Measurements from ENCODE around the gene RALY. TPM values are rescaled to one million over a fixed set of nuclear protein-coding genes. Genes with fewer than 3 reads are reported as not detected.
A peak's percentile ranks its signal among the peaks of the same experiment; 100 is the strongest.

Gene RALY
- total RNA-seq, 1 donor from 2014 or later, result 94.6 TPM

DNA sequence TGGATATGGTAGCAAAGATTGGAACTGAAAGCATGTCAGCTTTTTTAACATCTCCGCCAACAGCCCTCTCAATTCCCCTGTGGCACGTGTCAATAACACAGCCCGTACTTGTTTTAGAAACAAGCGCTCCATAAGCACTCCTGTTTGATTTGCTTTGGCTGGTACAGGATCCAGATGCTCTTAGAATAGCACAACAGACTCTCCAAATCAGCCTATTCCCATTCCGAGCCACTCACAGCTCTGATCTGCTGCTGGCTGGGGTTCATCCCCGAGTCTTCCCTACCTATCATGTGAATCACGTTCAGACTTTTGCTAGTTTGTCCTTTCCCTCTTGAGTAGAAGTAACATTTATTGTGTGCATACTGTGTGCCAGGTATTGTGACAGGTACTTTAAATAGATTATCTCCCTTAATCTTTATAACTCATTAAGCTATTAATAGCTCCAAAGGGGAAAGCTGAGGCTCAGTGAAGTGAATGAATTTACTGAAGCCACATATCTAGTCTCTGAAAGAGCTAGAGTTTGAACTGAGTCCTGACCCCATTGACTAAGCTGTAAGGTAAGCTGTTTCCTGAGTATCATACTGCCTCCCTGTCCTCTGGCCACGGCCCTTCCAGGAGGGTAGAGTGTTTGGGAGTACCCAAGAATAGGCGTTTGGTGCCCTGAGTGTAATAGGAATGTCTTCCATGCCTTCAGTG, 46.7 kb downstream of the RALY start:
- intact Hi-C loops (cut with DNase I), result no loop called here
- no peak for DNase-seq (ENCODE audit: low spot score)
- peak; percentile 31 for ATAC-seq

DNA sequence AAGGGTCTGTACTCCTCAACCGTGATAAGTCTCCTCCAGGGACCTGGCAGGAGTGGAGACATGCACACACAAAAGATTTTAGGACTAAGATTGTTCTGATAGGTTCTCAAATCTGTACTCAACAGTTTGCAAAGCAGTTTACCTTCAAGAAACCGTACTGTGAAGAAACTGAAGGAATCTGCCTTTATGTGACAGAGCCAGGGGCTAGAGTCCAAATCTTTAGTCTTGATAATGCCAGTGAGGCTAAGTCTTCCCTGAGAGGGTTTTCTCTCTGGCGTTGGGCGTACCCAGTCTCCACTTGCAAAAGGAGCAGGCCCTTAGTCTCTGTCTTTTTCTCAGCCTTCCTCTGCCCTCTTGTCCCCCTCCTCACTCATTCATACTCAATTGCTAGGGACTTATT, 47.5 kb downstream of the RALY start:
- ATAC-seq, result no peak

DNA sequence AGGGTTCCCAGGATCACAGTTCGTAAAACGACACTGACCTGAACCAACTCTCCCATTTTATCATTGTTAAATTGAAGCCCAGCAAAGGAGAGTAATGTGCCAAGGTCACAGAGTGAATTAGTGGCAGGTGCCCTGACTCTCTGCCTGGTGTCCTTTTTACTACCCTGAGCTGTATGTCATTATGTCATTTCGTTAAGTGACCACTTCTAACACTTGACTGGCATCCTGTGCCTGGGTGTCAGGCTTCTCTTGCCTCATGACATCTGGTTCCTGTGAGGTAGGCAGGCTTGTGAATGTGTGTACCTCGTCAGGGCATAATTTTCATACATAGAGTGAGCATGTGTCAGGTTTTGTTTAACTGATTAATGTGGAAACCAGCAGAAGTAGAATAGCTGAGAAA, 48.6 kb downstream of the RALY start:
- no peak for ATAC-seq
- intact Hi-C loops (cut with DNase I), result no loop called here
- DNase-seq (ENCODE audit: low spot score), result no peak

More for the DNA sequence above, 47.5 kb downstream of the RALY start:
- DNase-seq (ENCODE audit: low spot score), result no peak
- intact Hi-C loops (cut with DNase I), result no loop called here

DNA sequence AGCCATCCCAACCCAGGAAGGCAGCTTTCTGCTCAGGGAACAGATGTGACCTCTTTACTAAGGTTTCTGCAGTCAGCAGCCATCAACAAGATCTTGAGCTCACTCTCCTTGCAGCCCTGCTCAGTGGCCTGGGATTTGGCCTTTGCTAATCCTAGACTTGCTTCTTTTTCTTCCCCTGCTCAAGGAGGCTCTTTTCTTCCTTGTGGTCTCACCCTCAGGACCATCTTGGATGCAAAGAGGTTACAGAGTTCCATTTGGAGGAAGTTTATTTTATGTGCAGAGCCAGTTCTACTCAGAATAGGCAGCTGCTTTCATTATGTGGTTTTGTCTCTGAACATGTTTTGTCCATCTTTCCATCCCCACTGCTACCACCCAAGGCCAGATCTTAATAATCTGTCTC, 49.3 kb downstream of the RALY start:
- ATAC-seq (peak; percentile 23), DNase-seq (ENCODE audit: low spot score) (no peak)
- intact Hi-C loops (cut with DNase I), result no loop called here

DNA sequence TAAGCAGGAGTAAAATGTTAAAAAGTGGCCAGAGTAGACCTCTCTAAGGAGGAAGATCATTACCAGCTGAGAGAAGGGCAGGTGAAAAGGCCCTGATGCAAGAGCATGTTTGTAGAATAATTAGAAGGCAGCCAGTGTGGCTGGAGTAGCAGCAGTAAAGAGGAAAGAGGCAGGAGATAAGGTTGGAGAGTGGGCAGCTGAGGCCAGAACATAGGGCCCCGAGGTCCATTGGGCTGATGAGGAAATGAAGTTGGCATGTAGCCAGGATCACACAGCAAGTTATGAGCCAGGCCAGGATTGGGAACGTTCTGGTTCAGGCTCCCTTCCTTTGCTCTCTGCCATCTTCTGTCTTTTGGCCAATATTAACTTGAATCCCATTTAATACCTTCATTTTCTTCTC, 51.6 kb downstream of the RALY start:
- intact Hi-C loops (cut with DNase I), result no loop called here
- ATAC-seq, result peak; percentile 79
- DNase-seq (ENCODE audit: low spot score), result no peak

DNA sequence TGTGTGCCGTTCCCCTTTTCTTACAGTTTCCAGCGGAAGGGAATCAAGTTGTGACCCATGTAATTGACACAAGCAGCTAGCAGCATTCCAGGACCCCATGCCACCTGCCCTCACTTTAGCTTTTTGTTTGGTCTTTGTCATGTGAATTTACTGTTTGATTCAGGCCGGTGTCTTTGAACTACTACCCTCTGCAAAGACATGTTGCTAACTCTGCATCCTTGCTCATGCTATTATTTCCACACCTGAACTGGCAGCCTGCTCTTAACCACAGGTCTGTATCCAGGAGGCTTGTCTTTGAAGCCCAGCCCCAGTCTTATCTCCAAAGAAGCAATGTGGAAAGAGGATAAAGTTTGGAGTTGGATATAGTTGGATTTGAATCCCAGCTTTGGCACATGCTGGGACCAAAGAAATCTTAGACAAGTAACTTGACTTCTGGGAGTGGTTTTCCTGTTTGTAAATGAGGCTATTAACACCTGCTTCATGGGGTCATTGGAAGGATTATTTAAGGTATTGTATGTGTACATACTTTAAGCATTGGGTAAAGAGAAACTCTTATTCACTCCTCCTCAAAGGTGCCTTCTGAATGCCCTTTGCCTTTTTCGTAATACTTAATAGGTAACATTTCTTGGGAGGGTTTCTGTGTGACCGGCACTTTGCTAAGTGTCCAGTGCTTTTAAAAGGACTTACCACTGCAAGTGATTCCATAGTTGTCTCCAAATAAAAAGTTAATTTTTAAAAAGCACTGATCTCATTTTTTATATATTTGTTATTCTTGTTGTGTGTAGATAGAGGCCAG, 52.4 kb downstream of the RALY start:
- no peak for ATAC-seq
- intact Hi-C loops (cut with DNase I), result no loop called here
- DNase-seq (ENCODE audit: low spot score), result no peak

DNA sequence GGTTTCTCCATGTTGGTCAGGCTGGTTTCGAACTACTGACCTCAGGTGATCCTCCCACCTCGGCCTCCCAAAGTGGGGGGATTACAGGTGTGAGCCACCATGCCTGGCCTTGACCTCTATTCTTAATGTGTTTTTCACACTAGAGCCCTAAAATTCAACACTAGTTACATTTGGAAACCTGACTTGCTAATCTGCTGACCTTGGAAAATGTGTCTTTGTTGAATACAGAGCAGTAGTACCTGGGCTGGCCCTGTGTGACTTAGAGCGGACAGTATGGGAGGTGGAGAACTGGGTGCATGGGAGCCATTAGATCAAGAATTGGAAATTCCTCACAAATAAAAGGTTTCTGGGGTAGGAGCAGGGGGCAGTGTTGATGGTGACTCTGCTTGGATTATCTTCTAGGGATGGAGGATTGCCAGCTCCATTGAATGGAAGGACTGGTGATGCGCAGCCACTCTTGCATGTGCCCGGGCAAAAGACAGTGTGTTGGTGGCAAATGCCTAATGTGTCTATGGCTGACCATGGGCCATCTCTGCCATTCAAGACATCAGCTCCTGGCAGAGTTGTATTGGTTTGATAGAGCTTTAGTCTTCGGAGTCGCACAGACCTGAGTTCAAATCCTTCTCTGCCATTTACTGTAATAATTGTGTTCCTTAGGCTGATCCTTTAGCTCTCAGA, 53.4 kb downstream of the RALY start:
- intact Hi-C loops (cut with DNase I), result no loop called here
- DNase-seq (ENCODE audit: low spot score) (no peak), ATAC-seq (no peak)

DNA sequence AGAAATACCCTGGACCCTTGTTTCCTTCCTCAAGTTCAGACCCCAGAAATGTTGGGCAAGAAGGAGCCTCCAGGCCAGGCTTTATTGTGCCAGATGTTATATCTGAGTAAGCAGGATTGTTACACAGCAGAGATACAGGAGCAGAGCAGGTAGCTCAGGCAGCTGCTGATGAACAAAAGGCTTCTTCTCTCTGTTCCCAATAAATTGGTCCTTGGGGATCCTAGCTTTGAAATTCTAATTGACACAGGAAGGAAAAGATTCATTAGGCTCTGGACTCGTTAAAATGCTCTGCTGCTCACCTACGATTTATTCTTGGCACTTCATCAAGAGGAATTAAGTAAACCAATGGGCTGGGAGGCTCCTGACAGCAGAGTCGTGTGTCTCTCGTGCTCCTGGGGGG, 54.2 kb downstream of the RALY start:
- intact Hi-C loops (cut with DNase I), result no loop called here
- no peak for ATAC-seq
- DNase-seq (ENCODE audit: low spot score), result no peak

DNA sequence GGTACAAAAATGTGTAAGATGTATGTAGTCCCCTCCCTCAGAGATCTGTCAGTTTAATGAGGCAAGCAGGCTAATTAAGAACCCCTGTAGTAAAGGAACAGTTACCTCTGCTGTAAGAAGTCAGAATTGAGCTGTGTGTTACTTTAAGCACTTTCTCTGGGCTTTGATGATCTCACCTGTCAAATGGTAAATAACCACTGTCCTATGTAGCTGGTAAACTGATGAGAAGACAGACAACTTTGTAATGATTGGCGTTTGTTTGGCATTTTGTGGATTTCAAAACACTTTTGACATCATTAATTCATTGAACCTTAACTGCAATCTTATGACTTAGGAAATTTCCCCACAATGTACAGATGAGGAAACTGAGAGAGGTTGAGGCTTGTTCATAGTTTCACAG, 55.7 kb downstream of the RALY start:
- intact Hi-C loops (cut with DNase I), result no loop called here
- no peak for DNase-seq (ENCODE audit: low spot score)
- no peak for ATAC-seq

DNA sequence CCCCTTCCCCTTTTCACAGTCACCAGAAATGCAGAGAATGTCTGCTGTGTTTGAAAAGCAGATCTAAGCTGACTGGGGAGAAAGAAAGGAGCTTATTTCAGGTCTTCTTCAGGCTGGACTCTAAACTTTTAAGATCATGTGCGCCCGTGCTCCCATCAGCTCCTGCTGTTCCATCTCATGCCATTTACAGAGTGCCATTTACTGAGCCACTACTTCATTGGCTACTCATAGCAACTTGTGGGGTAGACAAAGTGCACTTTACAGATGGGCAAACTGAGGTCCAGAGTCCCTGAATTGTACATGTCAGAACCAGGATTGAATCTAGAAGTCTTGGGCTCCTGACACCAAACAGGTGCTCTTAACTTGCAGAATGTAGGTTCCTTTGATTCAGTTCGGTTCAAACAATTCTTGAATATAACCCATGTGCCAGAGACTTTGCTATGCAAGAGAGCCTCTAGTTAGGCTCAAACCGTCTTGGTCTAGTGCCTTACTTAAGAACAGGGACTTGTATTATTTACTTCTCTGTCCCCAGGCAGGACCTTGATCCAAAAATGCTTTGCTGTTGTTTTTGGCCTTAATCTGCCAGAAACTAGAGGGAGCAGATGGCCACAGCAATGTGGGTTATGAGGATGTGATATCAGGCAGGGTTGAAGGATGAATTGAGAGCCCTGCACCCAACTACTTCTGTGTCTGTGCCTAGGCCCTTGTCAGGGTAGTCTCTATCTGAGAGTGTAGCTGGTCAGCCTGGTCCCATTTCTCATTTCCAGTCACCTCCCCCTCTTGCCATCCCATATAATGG, 56.4 kb downstream of the RALY start:
- intact Hi-C loops (cut with DNase I), result no loop called here
- no peak for DNase-seq (ENCODE audit: low spot score)
- ATAC-seq, result peak; percentile 87

DNA sequence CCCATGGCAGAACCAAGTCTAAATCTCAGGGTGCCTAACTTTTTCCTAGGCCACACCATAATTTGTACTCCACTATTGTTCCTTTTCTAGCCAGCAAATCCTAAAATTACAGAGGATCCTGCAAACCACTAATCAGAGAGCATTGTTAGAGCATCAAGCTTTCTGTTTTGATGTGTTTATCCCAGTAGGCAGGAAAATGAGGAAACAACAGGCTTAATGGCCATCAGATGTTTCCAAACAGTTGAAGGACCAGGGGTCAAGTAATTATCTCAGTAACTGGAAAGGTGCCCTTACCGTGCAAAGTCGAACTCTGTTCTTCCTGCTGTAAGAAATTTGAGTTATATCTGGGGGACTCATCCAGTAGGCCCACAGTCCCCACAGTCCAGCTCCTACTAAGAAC, 58.7 kb downstream of the RALY start:
- DNase-seq (ENCODE audit: low spot score), result no peak
- peak; percentile 55 for ATAC-seq

DNA sequence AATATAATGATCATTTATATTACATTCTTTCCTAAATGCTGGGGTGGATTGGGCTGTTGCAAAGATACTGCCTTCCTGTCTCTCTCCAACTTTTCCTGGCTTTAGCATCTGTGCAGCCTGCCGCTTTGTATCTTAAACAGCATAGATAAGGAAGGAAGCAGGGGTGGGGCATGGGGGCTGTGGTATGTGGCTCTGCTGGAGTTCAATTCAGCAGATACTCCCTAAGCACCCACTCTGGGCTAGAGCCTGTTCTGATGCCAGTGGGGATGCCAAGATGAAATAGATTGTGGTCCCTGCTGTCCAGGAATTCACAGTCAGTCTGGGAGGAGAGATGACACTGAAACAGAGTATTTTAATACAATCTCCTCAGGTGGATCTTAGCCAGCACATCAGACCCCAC, 61.6 kb downstream of the RALY start:
- no peak for ATAC-seq
- DNase-seq (ENCODE audit: low spot score), result no peak
- intact Hi-C loops (cut with DNase I), result no loop called here

More for the DNA sequence above, 58.7 kb downstream of the RALY start:
- intact Hi-C loops (cut with DNase I), result no loop called here

DNA sequence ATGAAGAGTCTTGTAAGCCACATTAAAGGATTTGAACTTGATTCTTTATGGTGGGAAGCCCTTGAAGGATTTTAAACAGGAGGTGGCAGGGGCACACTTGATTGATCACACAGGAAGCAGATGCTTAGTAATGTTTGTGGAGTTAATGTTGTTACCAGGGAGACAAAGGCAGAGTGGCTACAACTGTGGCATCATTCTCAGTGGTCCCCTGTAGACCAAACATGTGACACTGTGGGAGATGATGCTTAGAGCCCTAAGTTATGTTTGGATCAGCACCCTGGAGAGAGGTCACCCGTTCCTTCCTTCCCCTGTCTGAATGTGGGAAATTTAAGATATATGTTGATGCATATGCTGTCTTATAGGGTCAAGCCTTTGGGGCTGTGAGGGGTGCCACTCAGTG, 65.1 kb downstream of the RALY start:
- ATAC-seq (no peak), DNase-seq (ENCODE audit: low spot score) (no peak)
- intact Hi-C loops (cut with DNase I), result no loop called here

DNA sequence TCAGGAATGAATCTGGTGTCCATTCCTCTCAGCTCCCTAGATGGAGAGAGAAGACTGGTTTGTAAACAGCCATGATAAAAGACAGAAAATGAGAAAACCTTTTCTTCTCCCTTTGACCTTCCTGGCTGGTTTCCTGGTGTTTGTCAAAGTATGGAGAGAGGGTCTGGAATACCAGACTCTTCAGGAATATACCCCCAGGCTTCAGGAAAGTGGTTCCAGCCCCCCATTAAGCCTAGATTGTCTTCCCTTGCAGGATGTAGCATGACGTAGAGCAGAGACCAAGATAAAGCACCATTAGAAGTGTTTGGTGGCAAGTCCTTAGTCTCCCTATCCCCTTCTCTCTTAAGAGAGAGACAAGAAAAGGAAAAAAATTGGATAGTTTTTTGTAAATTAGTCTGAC, 67.3 kb downstream of the RALY start:
- DNase-seq (ENCODE audit: low spot score) (no peak), ATAC-seq (no peak)
- intact Hi-C loops (cut with DNase I), result no loop called here

DNA sequence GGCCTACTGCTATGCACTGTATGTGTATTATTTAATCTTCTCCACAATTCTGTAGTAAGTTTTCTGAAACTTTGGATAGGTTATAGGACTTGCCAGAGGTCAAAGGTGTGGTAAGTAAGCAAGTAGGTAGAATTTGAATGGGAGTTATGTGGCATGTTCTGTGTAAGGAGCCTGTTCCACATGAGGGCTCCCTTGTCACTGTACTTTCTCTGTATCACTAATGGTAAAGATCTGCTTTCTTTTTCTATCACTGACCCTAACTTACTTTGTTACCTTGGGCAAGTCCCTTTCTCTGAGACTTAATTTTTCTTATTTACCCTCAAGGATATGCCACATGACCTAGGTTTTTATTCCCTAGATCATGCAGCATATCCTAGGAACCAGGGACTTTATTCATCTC, 68.0 kb downstream of the RALY start:
- intact Hi-C loops (cut with DNase I), result no loop called here
- ATAC-seq (no peak), DNase-seq (ENCODE audit: low spot score) (no peak)

DNA sequence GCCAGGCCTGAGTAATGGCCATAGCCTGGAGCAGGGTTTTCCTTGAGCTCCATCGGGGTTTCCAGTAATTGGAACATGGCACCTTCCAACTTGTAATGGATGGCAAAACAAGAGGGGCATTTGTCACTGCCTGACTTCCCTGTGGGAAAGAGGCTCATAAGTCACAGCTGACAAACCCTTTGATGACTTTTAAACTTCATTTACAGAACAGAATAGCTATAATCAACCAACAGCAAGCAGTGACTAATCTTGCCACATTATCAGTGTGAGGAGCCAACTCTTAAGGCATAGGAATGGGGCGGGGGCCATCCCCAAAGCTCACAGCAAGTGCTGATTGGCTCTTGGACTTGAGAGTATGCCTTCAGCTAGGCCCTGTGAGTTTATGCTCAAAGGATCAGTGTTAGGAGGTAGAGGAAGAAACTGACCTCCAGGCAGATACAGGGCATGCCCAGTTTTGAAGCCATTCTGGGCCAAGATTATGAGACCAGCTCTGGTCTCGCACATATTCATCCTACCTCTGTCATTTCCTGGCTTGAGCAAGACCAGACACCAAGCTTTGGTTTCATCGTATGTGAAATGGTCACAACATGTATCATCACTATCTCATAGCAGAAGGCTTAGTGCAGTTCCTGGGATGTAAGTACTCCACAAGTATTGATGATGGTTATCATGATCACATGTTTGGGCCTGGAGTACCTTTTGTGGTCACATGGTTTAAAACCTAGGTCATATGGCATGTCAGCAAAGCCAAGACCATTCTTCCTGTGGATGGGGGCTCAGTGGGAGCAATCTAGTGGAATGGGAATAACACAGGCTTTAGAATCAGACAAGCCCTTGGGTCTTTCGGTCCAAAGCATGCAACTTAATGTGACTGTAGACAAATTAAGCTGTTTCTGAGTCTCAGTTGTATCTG, 69.1 kb downstream of the RALY start:
- DNase-seq (ENCODE audit: low spot score) (no peak), ATAC-seq (no peak)
- intact Hi-C loops (cut with DNase I), result no loop called here

DNA sequence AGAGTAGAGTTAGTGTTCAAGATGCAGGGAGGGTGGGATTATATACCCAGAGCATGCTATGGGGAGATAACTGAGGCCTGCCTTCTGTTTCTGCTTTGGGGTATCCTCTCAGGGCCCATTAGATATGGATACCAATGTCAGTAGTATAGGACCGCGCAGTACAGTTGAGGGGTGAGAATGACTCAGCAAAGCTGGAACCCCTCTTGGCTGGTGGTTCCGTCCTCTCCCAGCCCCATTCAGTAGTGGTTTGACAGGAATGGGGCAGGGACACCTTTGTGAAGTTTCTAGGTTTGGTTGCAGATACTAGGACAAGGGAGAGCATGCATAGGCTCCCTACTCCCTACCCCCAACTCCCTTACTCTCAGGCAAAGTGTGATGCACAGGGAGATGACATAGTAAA, 70.6 kb downstream of the RALY start:
- DNase-seq (ENCODE audit: low spot score) (no peak), ATAC-seq (no peak)
- intact Hi-C loops (cut with DNase I), result no loop called here

DNA sequence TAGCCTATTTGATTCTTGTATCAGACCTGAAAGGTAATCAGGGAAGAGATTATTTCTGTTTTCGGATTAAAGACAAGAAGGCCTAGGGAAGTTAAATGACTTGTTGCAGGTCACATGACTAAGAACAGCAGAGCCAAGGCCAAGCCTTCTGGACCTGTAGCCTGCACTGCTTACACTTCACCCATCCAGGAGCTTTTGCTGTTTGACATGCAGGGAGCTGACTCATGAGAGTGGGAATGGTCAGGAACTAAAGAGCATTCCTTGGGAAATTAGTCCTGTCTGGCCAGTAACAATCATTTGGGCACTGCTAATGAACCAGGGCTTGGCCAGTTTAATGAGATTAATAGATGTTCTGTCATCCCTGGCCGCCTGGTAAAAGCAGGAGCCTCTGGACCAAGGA, 71.5 kb downstream of the RALY start:
- DNase-seq (ENCODE audit: low spot score), result no peak
- ATAC-seq, result no peak
- intact Hi-C loops (cut with DNase I), result no loop called here
